H4 (cell line): ENCODE measurements around the gene ARID4B. TPM values are rescaled to one million over a fixed set of nuclear protein-coding genes. Genes with fewer than 3 reads are reported as not detected.
A peak's percentile ranks its signal among the peaks of the same experiment; 100 is the strongest.
"Not testable (repeated sequence)": the region's sequence is repeated elsewhere in the genome, so short reads cannot be mapped to it uniquely, and the experiment has no call there.

Experiments used
- DNase-seq: peaks from one replicate; pipeline ENCODE4 v3.0.0-alpha.2; 2015; ENCODE audit warnings: low spot score
- total RNA-seq: library from RNA; depleted of rRNA; stranded (reverse); fragments of >200 nt; shearing (Covaris generic); gene quantifications from 2 replicates; pipeline ENCODE4 v1.2.3, GENCODE V29; 2014

Gene ARID4B
- total RNA-seq, 1 experiment from 2014 or later = 10.0 TPM

- peak; percentile 99 for DNase-seq
Measured at GRCh38 chr1:235328271-235329138, 526 bp upstream of the ARID4B start, which contains the start of gene GGPS1. Gene GGPS1 (plus strand): TSS chr1:235328570. CDS start chr1:235335265, 6,695 bp downstream.

GRCh38 chr1:235326719-235327558 is 1.0 kb downstream of the ARID4B start:
- no peak for DNase-seq

GRCh38 chr1:235325854-235326253 is 2.1 kb downstream of the ARID4B start:
- no peak for DNase-seq

- no peak for DNase-seq
Measured at GRCh38 chr1:235325139-235325538, 2.8 kb downstream of the ARID4B start.

GRCh38 chr1:235324296-235324695 is 3.7 kb downstream of the ARID4B start:
- DNase-seq = no peak

- no peak for DNase-seq
Measured at GRCh38 chr1:235320521-235321179, 7.3 kb downstream of the ARID4B start.

- DNase-seq = no peak
Measured at GRCh38 chr1:235319255-235319654, 8.7 kb downstream of the ARID4B start.

GRCh38 chr1:235317168-235317567 is 10.8 kb downstream of the ARID4B start:
- DNase-seq = no peak

GRCh38 chr1:235315735-235316134 is 12.2 kb downstream of the ARID4B start:
- DNase-seq = no peak

GRCh38 chr1:235315173-235315572 is 12.8 kb downstream of the ARID4B start:
- no peak for DNase-seq

GRCh38 chr1:235313931-235314678 is 13.9 kb downstream of the ARID4B start:
- no peak for DNase-seq

- no peak for DNase-seq
Measured at GRCh38 chr1:235313262-235313661, 14.7 kb downstream of the ARID4B start.

GRCh38 chr1:235309206-235309605 is 18.8 kb downstream of the ARID4B start:
- not testable (repeated sequence) for DNase-seq

GRCh38 chr1:235307158-235308124 is 20.5 kb downstream of the ARID4B start:
- DNase-seq = no peak

GRCh38 chr1:235304549-235305451 is 23.2 kb downstream of the ARID4B start:
- no peak for DNase-seq

- no peak for DNase-seq
Measured at GRCh38 chr1:235302143-235302542, 25.8 kb downstream of the ARID4B start.

- no peak for DNase-seq
Measured at GRCh38 chr1:235299169-235299858, 28.7 kb downstream of the ARID4B start.

- DNase-seq = peak; percentile 9
Measured at GRCh38 chr1:235298758-235299157, 29.2 kb downstream of the ARID4B start.
